ENCODE measurements around the gene COL4A5. TPM values are rescaled to one million over a fixed set of nuclear protein-coding genes. Genes with fewer than 3 reads are reported as not detected.

Gene COL4A5
- total and polyA plus RNA-seq, 2 of the 13 experiments (the other 11 are each of a cell fraction or from before 2014, with no cell fraction given), result 39.5 to 45.5 TPM

DNA sequence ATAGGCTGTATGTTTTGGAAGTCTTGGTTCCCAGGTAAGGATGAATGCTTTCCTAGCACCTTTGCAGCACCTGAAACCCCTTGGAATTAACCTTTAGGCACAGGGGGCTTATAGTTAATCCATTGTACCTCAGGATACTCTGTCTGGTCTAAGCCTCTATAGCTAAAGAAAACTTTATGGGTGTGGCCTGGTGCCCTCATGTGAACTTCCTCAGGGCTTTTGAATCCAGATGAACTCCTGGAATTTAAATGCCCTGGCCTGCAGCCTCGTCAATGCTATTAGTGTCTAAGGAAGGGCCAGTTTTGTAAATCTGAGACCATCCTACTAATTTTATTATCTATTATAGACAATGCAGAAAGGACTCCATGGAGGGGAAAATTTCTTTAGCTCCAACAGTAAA is 262.9 kb downstream of the COL4A5 start:
- WGBS (ENCODE audit: low lambda C conversion rate), result 50% methylated on average over 1 of the region's 1 CpG
- DNase-seq (ENCODE audit: low spot score) (no peak), FAIRE-seq (no peak), ATAC-seq (no peak)
- Histone ChIP-seq H3K4me3 (replicated peaks in 1 of 3; ENCODE audit: insufficient read depth in 1 of 3, low read depth in 2 of 3, low read length in 3 of 3) (no peak overlapping the region), H3K9me3 (ENCODE audit: low read length) (no peaks in the 10 kb centered on the region), H4K20me1 (ENCODE audit: insufficient read depth, low read length) (no peaks in the 10 kb centered on the region), H3K4me1 (ENCODE audit: insufficient read depth, low read length) (no peaks in the 10 kb centered on the region), H2AFZ (ENCODE audit: low read length) (no peak overlapping the region), H3K27me3 (ENCODE audit: control insufficient read depth in 1 of 2, insufficient read depth in 2 of 2, low read length in 2 of 2) (no peaks in the 10 kb centered on the region), H3K4me2 (ENCODE audit: low read depth, low read length) (no peak overlapping the region), H3K36me3 (replicated peaks in 1 of 2; ENCODE audit: control insufficient read depth in 1 of 2, insufficient read depth in 2 of 2, low read length in 2 of 2) (no peaks in the 10 kb centered on the region), H3K79me2 (ENCODE audit: insufficient read depth, low read length) (no peaks in the 10 kb centered on the region), H3K9ac (ENCODE audit: insufficient read depth, low read depth, low read length) (no peak overlapping the region), H3K27ac (ENCODE audit: extremely low read length, insufficient read depth, low read length) (no peak overlapping the region)
- no TSS peak for BruUV-seq (replicated peaks)
- ChIA-PET POLR2A (no interaction called here), CTCF (ENCODE audit: low intra/inter-chr PET ratio, low total read pairs) (no interaction called here)
- intact Hi-C loops (cut with micrococcal nuclease; ENCODE audit: unreplicated experiment), result no loop called here
- no peak for TF ChIP-seq NPAS2 (CRISPR knock-in tag; IDR thresholded peaks at IDR 0.05; ENCODE audit: borderline replicate concordance)
- TF ChIP-seq ZNF792 (CRISPR knock-in tag; IDR thresholded peaks at IDR 0.05), result no peak
- no peak for TF ChIP-seq ZNF468 (CRISPR knock-in tag; IDR thresholded peaks at IDR 0.05)
- TF ChIP-seq SIN3B (IDR thresholded peaks at IDR 0.05; ENCODE audit: low read length), result no peak
- TF ChIP-seq ZC3H4 (CRISPR knock-in tag; IDR thresholded peaks at IDR 0.05; ENCODE audit: borderline replicate concordance), result no peak
- TF ChIP-seq, protein P1, sequence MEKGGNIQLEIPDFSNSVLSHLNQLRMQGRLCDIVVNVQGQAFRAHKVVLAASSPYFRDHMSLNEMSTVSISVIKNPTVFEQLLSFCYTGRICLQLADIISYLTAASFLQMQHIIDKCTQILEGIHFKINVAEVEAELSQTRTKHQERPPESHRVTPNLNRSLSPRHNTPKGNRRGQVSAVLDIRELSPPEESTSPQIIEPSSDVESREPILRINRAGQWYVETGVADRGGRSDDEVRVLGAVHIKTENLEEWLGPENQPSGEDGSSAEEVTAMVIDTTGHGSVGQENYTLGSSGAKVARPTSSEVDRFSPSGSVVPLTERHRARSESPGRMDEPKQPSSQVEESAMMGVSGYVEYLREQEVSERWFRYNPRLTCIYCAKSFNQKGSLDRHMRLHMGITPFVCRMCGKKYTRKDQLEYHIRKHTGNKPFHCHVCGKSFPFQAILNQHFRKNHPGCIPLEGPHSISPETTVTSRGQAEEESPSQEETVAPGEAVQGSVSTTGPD (CRISPR knock-in tag; IDR thresholded peaks at IDR 0.05), result no peak
- TF ChIP-seq, protein P2, sequence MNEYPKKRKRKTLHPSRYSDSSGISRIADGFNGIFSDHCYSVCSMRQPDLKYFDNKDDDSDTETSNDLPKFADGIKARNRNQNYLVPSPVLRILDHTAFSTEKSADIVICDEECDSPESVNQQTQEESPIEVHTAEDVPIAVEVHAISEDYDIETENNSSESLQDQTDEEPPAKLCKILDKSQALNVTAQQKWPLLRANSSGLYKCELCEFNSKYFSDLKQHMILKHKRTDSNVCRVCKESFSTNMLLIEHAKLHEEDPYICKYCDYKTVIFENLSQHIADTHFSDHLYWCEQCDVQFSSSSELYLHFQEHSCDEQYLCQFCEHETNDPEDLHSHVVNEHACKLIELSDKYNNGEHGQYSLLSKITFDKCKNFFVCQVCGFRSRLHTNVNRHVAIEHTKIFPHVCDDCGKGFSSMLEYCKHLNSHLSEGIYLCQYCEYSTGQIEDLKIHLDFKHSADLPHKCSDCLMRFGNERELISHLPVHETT (CRISPR knock-in tag; conservative IDR thresholded peaks at IDR 0.05), result no peak
- TF ChIP-seq ZNF12 (CRISPR knock-in tag; IDR thresholded peaks at IDR 0.05), result no peak
- TF ChIP-seq NR2F2 (IDR thresholded peaks at IDR 0.05; ENCODE audit: borderline replicate concordance, low read depth), result no peak
- TF ChIP-seq HOXA5 (CRISPR knock-in tag; IDR thresholded peaks at IDR 0.05), result no peak
- TF ChIP-seq MEF2D (CRISPR knock-in tag; IDR thresholded peaks at IDR 0.05), result no peak
- TF ChIP-seq KLF16 (CRISPR knock-in tag; IDR thresholded peaks at IDR 0.05), result no peak
- no peak for TF ChIP-seq PCBP1 (IDR thresholded peaks at IDR 0.05; ENCODE audit: borderline replicate concordance, low read depth, low read length)
- in situ Hi-C loops (cut with HindIII; ENCODE audit: extremely low pct_ligation_motif_present, low pct_unique_long_range_greater_than_20kb), result no loop called here

Measured in HepG2 (cell line).